Cardiac muscle cell (in vitro differentiated cells and primary cell): Measurements from ENCODE around the gene OR2T8. TPM values are rescaled to one million over a fixed set of nuclear protein-coding genes. Genes with fewer than 3 reads are reported as not detected.

ENCODE experiments used
- DNase-seq, 2 donors: peaks; one replicate each; pipeline versions ENCODE4 v3.0.0 to v3.0.0-alpha.2; 2010 to 2017; ENCODE audit warnings: low read depth in 1 of 2, low spot score in 1 of 2
- H3K27ac ChIP-seq: fragments of 200-600 bp; sonication (generic); 2 replicates; pipeline ENCODE4 v1.5.1; 2016
- H3K27me3 ChIP-seq: fragments of 200-600 bp; sonication (generic); 2 replicates; pipeline ENCODE4 v1.6.0; 2016; ENCODE audit warnings: control low read depth
- H3K36me3 ChIP-seq: fragments of 200-600 bp; sonication (generic); 2 replicates; pipeline ENCODE4 v1.5.1; 2016; ENCODE audit warnings: control low read depth
- H3K4me1 ChIP-seq: fragments of 200-600 bp; sonication (generic); 2 replicates; pipeline ENCODE4 v1.8.1; 2017; ENCODE audit warnings: low read depth, mild to moderate bottlenecking, mixed run types
- H3K4me3 ChIP-seq: fragments of 200-600 bp; sonication (generic); 2 replicates; pipeline ENCODE4 v1.5.1; 2016; ENCODE audit warnings: mild to moderate bottlenecking
- H3K9me3 ChIP-seq: fragments of 200-600 bp; sonication (generic); 2 replicates; pipeline ENCODE4 v1.5.1; 2017; ENCODE audit warnings: low read depth, mild to moderate bottlenecking, control low read depth
- CTCF ChIP-seq: IDR thresholded peaks from 2 replicates; pipeline ENCODE4 v1.5.1; 2012; ENCODE audit warnings: low read depth, mild to moderate bottlenecking, low read length
- polyA plus RNA-seq: library from polyadenylated mRNA; unstranded; fragments of >200 nt; fragmentation: Nextera tagmentation; extraction: Ambion mirVana; gene quantifications from 2 replicates; pipeline ENCODE4 v1.2.1, GENCODE V29; 2016
- total RNA-seq: library from RNA; depleted of rRNA; stranded (reverse); fragments of >200 nt; gene quantifications from 2 replicates; pipeline ENCODE4 v1.2.3, GENCODE V29; 2016

OR2T8 gene
- total and polyA plus RNA-seq, 2 experiments from 2014 or later, result not detected

GRCh38 chr1:247904122-247904521 is 15.9 kb upstream of the OR2T8 start:
- no peak overlapping the region for H3K27ac ChIP-seq
- no peak for TF ChIP-seq CTCF
- no peak overlapping the region for H3K4me3 ChIP-seq
- H3K4me1 ChIP-seq, result no peaks in the 10 kb centered on the region
- no peaks in the 10 kb centered on the region for H3K27me3 ChIP-seq
- DNase-seq, result no peak
- H3K36me3 ChIP-seq, result no peaks in the 10 kb centered on the region
- no peaks in the 10 kb centered on the region for H3K9me3 ChIP-seq

DNA sequence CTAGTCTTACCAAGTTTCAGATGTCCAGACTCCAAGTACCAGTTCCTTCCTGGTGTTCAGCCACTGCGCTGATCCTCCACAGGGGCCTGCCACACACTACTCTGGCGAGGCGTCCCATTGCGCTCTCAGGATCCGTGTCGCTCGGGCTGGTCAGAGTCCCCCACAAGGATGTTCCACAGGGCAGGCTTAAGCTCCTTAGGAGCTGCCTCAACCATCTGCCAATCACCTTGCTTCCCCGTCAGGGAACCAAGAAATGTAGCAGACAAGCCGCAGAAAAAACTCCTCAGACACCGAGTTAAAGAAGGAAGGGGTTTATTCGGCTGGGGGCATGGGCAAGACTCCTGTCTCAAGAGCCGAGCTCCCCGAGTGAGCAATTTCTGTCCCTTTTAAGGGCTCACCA is 14.9 kb upstream of the OR2T8 start:
- H3K9me3 ChIP-seq, result no peaks in the 10 kb centered on the region
- no peak for TF ChIP-seq CTCF

DNA sequence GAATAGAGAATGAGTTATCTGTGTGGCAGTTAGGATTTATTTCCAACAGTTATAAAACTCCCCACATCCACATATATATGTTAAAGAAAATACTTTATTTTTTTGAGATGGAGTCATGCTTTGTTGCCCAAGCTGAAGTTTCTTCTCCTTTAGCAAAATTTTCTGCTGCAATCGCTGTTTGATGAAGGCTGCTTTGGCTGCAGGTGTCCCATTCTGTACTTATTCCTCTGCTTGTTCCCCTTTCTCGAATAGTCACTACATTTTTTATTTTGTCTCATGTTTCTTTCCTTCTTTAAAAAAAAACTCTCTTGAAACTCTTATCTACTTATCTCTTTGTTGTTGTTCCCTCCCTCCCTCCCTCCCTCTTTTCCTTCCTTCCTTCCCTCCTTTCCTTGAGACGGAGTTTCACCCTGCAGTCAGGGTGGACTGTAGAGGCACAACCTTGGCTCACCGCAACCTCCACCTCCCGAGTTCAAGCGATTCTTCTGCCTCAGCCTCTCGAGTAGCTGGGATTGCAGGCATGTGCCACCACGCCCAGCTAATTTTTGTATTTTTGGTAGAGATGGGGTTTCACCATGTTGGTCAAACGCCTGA is 14.0 kb upstream of the OR2T8 start:
- DNase-seq, result no peak
- no peak overlapping the region for H3K27ac ChIP-seq
- TF ChIP-seq CTCF, result no peak
- no peaks in the 10 kb centered on the region for H3K4me1 ChIP-seq
- H3K36me3 ChIP-seq, result no peaks in the 10 kb centered on the region
- no peaks in the 10 kb centered on the region for H3K27me3 ChIP-seq
- H3K4me3 ChIP-seq, result no peak overlapping the region
- H3K9me3 ChIP-seq, result no peaks in the 10 kb centered on the region

More for the DNA sequence above, 14.9 kb upstream of the OR2T8 start:
- H3K27me3 ChIP-seq, result no peaks in the 10 kb centered on the region
- no peak overlapping the region for H3K27ac ChIP-seq
- no peaks in the 10 kb centered on the region for H3K36me3 ChIP-seq
- H3K4me3 ChIP-seq, result no peak overlapping the region
- H3K4me1 ChIP-seq, result no peaks in the 10 kb centered on the region
- DNase-seq, result no peak

DNA sequence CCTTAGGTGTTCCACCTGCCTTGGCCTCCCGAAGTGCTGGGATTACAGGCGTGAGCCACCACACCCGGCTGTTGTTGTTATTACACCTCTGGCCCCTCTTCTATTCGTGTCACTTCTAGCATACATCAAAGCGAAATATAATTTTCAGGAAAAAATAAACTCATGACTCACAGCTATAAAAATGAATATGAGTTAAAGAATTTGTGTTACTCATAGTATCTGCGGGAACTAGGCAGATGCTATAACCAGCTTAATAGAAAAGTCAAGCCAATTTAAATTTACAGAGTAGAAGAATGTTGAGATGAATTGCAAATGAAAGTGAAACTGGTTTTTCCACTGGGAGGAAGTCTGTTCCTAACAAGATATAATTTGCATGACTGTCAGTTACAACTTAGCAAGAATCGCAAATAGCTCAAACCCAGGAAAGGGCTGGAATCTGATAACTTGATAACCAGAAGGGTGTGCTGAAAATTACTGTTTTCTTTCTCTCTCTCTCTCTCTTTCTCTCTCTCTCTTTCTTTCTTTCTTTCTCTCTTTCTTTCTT is 13.5 kb upstream of the OR2T8 start:
- H3K36me3 ChIP-seq, result no peaks in the 10 kb centered on the region
- TF ChIP-seq CTCF, result no peak
- DNase-seq, result peak in 1 of 2 donors; percentile 0
- H3K9me3 ChIP-seq, result no peaks in the 10 kb centered on the region
- H3K4me1 ChIP-seq, result no peaks in the 10 kb centered on the region
- no peaks in the 10 kb centered on the region for H3K27me3 ChIP-seq
- no peak overlapping the region for H3K4me3 ChIP-seq
- H3K27ac ChIP-seq, result no peak overlapping the region

GRCh38 chr1:247908766-247909165 is 11.3 kb upstream of the OR2T8 start:
- Histone ChIP-seq H3K27me3 (no peaks in the 10 kb centered on the region), H3K36me3 (no peaks in the 10 kb centered on the region), H3K27ac (no peak overlapping the region), H3K9me3 (no peaks in the 10 kb centered on the region), H3K4me3 (no peak overlapping the region), H3K4me1 (no peaks in the 10 kb centered on the region)
- DNase-seq, result no peak
- TF ChIP-seq CTCF, result no peak
